HepG2 (cell line): Measurements from ENCODE around the gene COX7A1. TPM values are rescaled to one million over a fixed set of nuclear protein-coding genes. Genes with fewer than 3 reads are reported as not detected.

Experiments
- ARID5B ChIP-seq: IDR thresholded peaks from 2 replicates; pipeline ENCODE4 v1.4.0; 2020; ENCODE audit warnings: mild to moderate bottlenecking, missing genetic modification reagents
- ATF6 ChIP-seq: sonication (generic); formaldehyde crosslinking; conservative IDR thresholded peaks from 2 replicates; pipeline ENCODE4 v1.4.0; 2020; ENCODE audit warnings: missing genetic modification reagents
- CHCHD3 ChIP-seq: sonication (generic); formaldehyde crosslinking; IDR thresholded peaks from 2 replicates; pipeline ENCODE4 v1.8.0; 2022; ENCODE audit warnings: mild to moderate bottlenecking, missing genetic modification reagents, moderate library complexity
- ETS1 ChIP-seq: sonication (generic); formaldehyde crosslinking; IDR thresholded peaks from 2 replicates; pipeline ENCODE4 v1.4.0; 2020; ENCODE audit warnings: missing genetic modification reagents
- FOXP4 ChIP-seq: sonication (generic); formaldehyde crosslinking; IDR thresholded peaks from 2 replicates; pipeline ENCODE4 v1.4.0; 2020; ENCODE audit warnings: missing genetic modification reagents
- LRRFIP1 ChIP-seq: sonication (generic); formaldehyde crosslinking; conservative IDR thresholded peaks from 2 replicates; pipeline ENCODE4 v1.4.0; 2020; ENCODE audit warnings: missing genetic modification reagents
- SALL1 ChIP-seq: sonication (generic); formaldehyde crosslinking; IDR thresholded peaks from 2 replicates; pipeline ENCODE4 v1.8.0; 2022; ENCODE audit warnings: mild to moderate bottlenecking, missing genetic modification reagents
- ZKSCAN1 ChIP-seq: fragments of 150-350 bp; IDR thresholded peaks from 2 replicates; pipeline ENCODE4 v1.6.1; 2014; ENCODE audit warnings: low read length
- ZNF276 ChIP-seq: sonication (generic); formaldehyde crosslinking; IDR thresholded peaks from 2 replicates; pipeline ENCODE4 v1.4.0; 2020; ENCODE audit warnings: mild to moderate bottlenecking, low read depth, missing genetic modification reagents
- ZNF343 ChIP-seq: sonication (generic); formaldehyde crosslinking; IDR thresholded peaks from 2 replicates; pipeline ENCODE4 v1.4.0; 2020; ENCODE audit warnings: mild to moderate bottlenecking, missing genetic modification reagents
- ZNF484 ChIP-seq: sonication (generic); formaldehyde crosslinking; IDR thresholded peaks from 2 replicates; pipeline ENCODE4 v1.5.1; 2020; ENCODE audit warnings: mild to moderate bottlenecking, low read depth, missing genetic modification reagents, borderline replicate concordance
- ZNF562 ChIP-seq: sonication (generic); formaldehyde crosslinking; IDR thresholded peaks from 2 replicates; pipeline ENCODE4 v1.8.0; 2022; ENCODE audit warnings: missing genetic modification reagents, borderline replicate concordance
- ZNF749 ChIP-seq: sonication (generic); formaldehyde crosslinking; IDR thresholded peaks from 2 replicates; pipeline ENCODE4 v1.8.0; 2022; ENCODE audit warnings: mild to moderate bottlenecking, missing genetic modification reagents, moderate library complexity, borderline replicate concordance
- polyA plus RNA-seq, 8 experiments: library from polyadenylated mRNA; depleted of rRNA in 3 of 8; stranded (reverse) in 7 of 8; unstranded in 1 of 8; fragments of >200 nt; fragmentation: Illumina TruSeq in 4 of 8; extraction: Trizol in 4 of 8; gene quantifications; 2 replicates each; pipeline versions ENCODE4 v1.2.1 to v1.2.3, GENCODE V29; 2011 to 2016; ENCODE audit warnings: low read depth in 4 of 8, missing spikeins in 1 of 8, mixed read lengths in 1 of 8; ENCODE audit not compliant: insufficient read depth in 1 of 8
- total RNA-seq, 5 experiments: library from RNA; depleted of rRNA; stranded (reverse); fragments of >200 nt; fragmentation: Illumina TruSeq; extraction: Trizol; gene quantifications; 2 replicates each; pipeline ENCODE4 v1.2.3, GENCODE V29; 2016; ENCODE audit warnings: low read depth in 1 of 5

COX7A1 gene
- total and polyA plus RNA-seq, 2 of the 13 experiments (the other 11 are each of a cell fraction or from before 2014, with no cell fraction given): not detected

GRCh38 chr19:36139473-36140303 is 12.6 kb downstream of the COX7A1 start, which contains the start of gene CAPNS1 (continued):
- TF ChIP-seq FOXP4 (CRISPR knock-in tag) (peak; percentile 58), CHCHD3 (CRISPR knock-in tag) (no peak), ARID5B (CRISPR knock-in tag) (peak; percentile 59; the same call in 1 of the 2 replicates), ZNF276 (CRISPR knock-in tag) (peak; percentile 72; the same call in 1 of the 2 replicates), ZKSCAN1 (no peak), ZNF343 (CRISPR knock-in tag) (0 out of 2 replicates have a peak, but pooled peaks have one; percentile 64), ZNF749 (CRISPR knock-in tag) (no peak), LRRFIP1 (CRISPR knock-in tag) (no peak), ATF6 (CRISPR knock-in tag) (no peak), ZNF484 (CRISPR knock-in tag) (no peak), SALL1 (peak; percentile 81), ZNF562 (no peak), ETS1 (CRISPR knock-in tag) (no peak)
